ENCODE results near the gene SLAMF6.

Gene SLAMF6

DNA sequence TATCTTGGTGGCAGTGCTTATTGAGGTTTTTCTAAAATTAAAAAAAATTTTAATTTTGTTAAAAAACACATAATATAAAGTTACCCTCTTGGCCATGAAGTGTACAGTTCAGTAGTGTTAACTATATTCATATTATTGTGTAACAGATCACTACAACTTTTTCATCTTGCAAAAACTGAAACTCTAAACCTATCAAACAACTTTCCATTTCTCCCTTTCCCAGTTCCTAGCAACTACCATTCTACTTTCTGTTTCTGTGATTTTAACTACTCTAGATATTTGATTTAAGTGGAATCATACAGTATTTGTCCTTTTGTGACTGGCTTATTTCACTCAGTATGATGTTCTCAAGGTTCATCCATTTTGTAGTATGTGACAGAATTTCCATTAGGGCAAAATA is 55.5 kb downstream of the SLAMF6 start:
- DNase-seq (ENCODE audit: low spot score), result no peak

DNA sequence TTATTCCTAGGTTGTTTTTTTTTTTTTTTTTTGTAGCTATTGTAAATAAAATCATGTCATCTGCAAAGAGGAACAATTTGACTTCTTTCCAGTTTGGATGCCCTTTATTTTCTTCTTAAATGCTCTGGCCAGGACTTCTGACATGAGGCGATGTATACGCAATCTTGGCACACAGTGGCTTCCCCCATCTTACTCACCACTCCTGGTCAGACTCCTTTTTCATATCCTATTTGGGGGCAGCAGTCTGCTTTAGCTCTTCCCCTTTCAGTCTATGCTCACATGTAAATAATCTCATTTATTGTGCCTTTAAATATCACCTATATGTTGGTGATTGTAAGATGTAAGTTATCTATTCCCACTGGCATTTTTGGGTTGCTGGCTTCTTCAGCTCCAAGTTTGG is 56.1 kb downstream of the SLAMF6 start:
- DNase-seq (ENCODE audit: low spot score), result no peak

DNA sequence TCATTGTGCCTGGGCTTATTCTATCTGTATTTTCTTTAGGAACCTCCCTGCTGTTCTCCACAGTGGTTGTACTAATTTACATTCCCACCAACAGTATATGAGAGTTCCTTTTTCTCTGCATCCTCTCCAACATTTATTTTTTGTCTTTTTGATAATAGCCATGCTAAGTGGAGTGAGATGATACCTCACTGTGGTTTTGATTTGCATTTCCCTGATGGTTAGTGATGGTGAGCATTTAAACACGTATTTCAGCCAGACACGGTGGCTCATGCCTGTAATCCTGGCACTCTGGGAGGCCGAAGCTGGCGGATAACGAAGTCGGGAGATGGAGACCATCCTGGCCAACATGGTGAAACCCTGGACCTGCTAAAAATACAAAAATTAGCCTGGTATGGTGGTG is 57.9 kb downstream of the SLAMF6 start:
- no peak for DNase-seq (ENCODE audit: low spot score)

DNA sequence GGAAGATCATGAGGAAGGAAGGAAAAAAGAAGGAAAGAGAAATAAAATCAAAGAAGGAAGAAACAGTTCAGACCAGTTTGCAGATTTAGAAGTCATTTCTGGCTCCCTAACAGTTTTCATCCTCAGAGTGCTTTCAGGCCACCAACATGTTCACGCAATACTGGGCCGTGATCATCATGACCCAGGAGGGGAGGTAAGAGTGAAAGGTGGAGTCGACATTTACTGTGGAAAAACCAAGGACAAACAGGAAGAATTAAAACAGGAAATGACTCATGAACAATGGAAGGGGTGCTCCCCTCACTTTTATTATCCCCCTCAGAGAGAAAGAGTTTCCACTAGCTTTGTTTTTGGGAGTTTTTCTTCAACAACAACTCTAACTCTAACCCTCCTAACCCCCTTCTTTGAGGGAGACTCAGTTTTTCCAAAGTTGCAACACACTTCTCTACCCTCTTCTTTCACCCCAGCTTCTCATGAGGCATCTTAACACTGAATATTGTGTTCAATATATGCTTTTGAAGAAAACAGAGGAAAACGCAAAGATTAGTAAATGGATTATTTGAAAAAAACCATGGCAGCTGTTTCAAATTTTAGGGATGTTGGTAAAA is 62.3 kb downstream of the SLAMF6 start:
- DNase-seq (ENCODE audit: low spot score), result no peak

DNA sequence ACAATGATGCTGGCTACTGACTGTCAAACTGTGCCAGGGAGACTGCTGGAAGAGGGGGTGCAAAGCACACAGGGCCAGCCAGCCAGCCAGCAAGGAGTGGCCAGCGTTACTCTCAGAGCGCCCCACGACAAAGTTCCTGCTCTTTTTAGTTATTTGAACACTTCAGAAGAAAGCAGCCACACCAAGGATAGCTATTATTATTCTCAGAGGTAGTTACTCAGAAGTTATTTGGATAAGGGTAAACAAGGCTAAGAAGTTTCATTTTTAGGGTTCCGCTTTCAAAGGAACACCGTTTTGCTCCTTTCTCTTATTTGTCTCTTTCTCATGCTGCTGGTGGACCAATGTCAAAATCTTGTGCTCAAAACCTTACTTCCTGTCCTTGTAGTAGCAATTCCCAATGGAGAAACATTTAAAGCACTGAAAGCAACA is 62.8 kb downstream of the SLAMF6 start:
- DNase-seq (ENCODE audit: low spot score), result no peak

DNA sequence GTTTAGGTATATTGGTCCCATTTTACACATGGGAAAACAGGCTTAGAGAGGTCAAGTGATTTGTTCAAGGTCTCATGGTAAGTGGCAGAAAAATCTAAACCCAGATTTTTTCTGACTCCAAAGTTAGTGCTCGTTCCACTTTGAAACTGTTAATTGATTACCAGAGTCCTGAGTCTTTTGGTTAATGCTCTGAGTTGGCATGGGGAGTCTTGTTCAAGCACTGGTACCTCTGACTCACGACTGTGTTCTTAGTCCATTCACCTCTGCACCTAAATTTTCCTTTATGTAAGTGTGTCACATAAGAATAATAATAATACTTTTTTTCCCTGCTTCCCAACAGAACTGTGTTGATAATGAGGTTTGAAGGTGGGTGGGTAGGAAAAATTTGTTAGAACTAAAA is 63.4 kb downstream of the SLAMF6 start:
- DNase-seq (ENCODE audit: low spot score), result no peak

DNA sequence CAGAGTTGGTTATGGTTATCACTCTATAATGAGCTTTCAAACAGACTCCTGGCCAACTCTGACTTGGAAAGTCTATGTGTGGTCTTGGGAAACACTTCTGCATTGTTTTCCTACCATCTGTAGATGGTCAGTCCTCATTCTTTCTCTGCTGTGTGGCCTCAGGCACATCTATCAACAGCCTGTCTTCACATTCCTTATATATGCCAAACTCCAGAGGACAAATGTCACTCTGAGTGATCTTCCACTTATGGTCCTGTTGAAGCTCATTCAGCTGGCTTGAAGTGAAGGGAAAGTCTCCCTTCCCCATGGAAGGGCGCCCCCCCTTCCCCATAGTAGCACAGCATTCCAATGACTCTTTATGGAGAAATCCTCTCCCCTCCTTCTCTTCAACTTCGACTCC is 64.0 kb downstream of the SLAMF6 start:
- DNase-seq (ENCODE audit: low spot score), result no peak

DNA sequence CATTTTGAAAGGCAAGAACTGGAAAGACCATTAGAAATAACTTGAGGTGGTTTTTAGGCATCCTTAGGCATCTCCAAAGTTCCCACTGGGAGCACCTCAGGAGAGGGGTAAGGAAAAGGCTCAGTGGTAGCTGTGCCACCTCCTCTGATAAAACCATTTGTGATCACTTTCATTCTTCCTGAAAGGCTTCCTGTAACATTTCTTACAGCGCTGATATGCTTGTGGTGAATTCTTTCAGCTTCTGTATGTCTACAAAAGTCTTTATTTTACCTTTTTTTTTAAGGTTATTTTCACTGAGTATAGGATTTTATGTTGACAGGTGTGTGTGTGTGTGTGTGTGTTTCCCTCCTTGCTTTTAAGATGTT is 67.9 kb downstream of the SLAMF6 start:
- DNase-seq (ENCODE audit: low spot score), result no peak

DNA sequence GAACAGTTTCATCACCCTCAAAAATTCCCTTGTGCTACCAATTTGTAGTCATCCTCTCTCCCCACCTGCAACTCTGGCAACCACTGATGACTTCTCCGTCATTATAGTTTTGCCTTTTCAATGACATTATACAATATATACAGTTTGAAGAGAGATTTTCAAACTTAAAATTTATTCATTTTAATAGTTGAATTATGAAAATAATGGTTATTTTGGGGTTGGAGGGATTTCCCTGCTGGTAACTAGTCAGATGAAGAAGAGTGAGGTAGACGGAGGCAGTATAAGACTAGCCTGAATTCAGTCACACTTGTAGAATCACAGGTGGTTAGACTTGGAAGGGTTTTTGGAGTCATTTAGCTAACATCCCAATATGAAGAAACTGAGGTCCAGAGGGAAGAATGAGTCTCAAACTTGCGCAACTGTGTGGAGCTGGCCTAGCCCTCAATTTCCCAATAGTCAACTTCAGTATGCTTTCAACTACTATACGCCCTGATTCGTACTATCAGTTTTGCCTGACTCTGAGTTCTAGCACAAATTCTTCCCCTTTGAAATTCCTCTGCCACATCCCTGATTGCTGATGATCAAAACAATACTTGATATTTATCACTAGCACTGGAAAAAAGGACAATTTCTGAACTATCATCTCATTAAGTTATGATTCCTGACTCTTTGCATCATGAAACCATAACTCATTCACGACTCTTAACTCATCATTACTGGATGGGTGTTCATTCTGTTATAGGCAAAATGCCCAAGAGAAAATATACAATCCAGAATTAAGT is 68.5 kb downstream of the SLAMF6 start:
- no peak for DNase-seq (ENCODE audit: low spot score)

DNA sequence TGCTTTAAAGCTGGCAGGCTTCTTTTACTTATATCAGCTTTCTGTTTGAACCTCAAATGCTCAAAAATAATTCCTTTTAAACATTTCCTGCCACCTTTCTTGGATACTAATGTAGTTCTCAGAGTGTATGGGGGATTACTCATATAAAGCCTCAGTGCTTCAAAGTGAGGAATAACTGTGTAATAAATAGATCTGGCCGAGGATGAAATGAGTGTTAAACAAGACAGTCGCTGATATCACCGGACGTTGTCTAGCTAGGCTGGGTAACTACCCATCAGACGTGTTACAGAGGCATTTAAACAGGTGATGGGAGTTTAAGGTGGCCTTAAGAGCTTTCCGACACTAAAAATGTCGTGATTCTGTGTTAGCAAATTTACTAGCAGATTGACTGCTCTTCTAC is 69.6 kb downstream of the SLAMF6 start:
- no peak for DNase-seq (ENCODE audit: low spot score)

DNA sequence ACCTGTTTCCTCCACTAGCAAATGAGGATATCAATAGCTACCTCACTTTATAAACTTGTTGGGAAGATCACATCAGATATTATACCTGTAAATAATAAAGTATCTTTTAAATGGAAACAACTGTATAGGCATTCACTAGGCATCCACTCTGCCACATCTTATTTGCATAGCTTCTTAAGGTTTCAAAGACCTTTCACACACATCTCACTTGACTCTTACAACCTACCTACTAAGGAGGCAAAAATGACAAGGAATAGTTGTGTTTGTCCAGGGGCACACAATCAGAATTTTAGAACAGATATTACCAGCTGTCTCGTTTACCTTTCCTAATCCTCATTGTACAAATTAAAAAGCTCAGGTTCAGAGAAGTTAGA is 71.2 kb downstream of the SLAMF6 start:
- no peak for DNase-seq (ENCODE audit: low spot score)

DNA sequence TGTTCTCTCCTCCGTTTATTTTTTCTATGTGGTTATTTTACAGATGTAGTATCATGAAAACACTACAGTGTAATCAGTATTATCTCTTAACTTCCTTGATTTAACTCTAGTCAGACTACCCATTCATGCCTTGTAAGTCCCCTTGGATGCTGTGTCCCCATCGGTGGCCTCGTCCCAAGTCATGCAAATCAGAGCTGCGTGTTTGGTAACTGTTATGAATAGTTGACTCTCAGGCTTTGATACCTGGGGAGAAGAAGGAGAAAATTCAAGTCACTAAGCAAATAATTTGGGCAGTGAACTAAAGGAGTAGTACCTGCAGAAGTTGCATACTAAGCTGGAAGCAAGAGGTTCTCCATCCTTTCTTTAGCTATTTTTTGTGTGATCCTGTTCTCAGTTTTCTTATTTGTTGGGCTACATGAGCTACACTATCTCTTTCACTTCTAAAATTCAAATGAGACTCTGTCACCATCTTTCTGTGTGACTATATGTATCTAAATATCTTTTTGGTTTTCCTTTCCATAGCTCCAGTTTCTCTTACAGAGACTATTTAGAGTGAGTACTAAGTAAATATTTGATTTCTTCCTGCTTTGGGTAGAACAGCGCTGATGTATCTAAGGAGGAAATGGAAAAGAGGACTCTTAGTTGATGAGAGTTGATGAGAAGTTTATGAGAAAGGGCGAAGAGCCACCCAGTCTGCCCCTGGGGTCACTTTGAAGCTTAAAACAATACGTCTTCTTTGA is 71.8 kb downstream of the SLAMF6 start:
- DNase-seq (ENCODE audit: low spot score), result no peak

DNA sequence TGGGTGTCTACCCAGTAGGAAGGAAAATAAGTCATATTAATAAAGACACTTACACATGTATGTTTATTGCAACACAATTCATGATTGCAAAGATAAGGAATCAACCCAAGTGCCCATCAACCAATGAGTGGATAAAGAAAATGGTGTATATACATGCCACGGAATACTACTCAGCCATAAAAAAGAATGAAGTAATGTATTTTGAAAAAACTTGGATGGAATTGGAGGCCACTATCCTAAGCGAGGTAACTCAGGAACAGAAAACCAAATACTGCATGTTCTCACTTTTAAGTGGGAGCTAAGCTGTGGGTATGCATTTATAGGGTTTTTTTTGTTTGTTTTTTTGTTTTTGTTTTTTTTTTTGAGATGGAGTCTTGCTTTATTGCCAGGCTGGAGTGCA is 73.6 kb downstream of the SLAMF6 start:
- no peak for DNase-seq (ENCODE audit: low spot score)

DNA sequence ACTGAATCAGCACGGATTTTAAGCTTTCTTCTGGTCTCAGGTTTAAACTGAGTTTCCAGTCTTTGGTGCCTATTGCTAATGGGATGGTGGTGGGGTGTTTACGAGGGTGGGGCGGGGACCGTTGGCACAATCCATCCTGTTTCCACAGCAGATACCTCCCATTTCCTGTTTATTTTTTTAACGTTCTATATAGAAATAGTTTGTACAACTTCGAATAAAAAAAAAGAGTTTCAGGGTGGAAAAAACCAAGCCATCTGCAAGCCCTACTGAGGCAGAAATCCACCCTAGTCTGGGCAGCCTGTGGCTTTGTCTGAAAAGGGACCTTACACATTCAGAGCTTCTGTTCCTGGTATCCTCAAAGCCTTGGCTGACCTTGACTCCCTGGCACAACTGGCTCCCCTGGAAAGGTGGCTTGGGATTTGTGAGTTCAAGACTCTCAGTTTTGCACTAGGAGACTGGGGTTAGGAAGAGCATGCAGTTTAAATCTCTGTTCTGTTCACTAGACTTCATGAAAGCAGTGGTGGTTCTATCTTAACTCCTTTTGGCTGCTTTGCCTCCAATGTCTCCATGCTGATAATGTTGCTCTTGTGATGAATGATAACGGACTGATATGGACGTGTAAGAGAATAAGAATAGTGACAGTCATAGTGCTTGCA is 76.0 kb downstream of the SLAMF6 start:
- DNase-seq (ENCODE audit: low spot score), result no peak

DNA sequence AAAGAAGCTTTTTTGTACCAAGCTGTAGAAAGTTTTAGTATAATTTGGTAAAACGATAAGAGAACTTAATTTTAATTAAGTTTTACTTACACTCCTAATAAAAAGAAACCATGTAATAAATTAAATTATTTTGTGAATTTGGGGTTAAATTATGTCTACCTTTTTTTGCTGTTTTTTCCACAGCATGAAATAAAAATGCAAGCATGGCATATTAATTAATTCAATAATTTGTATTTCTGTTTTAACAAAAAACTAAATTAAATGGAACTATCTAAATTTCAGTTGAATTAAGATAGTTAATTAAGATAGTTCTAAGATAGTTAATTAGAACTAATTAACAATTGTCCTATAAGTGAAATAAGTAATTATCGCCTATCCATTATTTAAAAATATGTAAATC is 83.3 kb downstream of the SLAMF6 start:
- no peak for DNase-seq (ENCODE audit: low spot score)

DNA sequence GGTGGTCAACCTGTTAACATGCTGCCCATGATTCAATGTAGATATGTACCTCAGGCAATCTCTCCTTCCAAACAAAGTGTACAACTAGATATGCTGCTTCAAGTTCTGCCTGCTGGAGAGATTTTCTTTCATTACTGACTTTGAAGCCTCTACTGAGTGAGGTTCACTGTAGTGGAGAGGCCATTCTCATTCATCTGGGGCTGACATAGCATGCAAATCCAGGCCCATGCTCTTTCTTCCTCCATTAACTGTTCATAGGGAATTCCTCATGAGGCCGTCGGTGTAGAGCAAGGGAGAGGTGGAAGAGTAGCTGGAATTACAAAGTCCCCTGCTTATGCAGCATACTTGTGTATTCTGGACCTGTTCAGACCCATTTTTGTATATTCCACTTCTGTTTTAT is 84.1 kb downstream of the SLAMF6 start:
- no peak for DNase-seq (ENCODE audit: low spot score)

DNA sequence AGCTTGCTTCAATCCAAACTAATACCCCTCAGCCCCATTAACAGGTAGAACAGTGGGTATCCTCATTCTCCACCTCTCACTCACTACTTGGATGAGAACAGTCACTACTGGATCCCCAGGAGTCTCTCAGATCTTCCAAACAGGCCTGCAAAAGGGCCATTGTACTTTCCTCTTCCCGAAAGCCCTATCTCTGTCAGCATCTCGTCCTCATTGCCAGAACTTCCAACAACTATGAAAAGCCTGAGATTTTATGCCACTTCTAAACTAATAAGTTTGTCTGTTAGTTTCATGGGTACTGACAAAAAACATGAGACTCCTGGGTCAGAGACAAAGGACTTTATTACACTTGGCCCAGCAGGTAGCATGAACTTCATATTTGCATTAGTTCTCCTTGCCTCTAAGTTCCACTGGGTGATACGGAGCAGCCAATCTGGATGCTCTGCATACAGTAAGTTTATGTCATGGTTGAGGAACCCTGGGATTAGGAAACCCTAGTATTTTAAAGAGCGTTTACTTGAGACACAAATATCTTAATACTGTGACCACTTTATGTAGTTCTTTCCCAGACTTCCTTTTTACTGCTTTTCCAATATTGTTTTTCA is 84.6 kb downstream of the SLAMF6 start:
- no peak for DNase-seq (ENCODE audit: low spot score)

DNA sequence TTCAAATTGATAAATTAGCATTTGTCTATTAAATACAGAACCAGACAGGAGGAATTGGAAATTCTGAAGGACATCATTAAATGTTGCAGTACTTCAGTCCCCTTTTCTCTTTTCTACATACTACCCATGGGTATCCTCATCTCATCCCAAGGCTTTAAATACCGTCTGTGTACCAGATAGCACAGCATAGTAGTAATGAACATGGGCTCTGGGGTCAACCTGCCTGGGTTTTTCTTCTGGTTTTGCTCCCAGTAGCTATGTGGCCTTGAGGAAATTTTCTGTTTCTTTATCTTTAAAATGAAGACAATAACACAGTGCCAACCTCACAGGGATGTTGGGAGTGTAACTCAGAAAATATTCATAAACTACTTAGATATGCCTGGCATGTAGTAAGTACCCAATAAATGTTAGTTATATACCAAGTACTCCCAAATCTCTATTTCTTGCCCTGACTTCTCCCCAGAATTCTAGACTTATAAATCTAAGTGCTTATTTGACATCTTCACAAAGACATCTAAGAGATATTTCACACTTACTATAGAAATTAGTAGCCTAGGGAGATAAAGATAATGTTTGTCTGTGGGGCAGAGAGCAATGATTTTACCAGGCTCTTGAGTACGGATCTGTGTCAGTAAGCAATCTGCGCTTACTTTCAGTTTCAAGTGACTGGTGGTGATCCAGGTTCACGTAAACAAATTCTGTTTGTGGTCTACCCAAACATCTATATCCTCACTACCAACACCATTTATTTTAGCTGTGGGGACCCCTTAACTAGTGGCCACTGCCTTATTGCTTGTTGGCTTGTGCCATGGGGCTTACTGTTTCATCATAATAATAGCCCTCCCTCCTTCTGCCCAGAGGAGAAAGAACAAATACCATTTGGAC is 85.4 kb downstream of the SLAMF6 start:
- DNase-seq (ENCODE audit: low spot score), result no peak

DNA sequence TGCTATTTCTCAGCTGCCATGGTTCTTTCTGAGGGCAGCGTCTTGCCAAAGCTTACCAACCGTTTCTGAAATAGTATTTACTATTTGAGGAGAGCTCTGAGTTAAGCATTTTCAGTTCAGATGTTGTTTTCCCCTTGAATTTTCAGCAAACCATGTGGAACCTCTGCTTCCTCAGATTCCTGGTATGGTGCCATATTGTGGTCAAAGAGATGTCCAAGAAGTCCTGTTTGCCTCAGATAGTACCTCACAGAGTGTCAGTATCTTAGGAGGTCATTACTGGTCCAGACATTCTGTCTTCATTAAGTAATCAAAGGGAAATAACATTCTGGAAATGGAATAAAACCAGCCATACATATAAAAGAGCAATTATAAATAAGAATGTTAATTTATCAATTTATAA is 86.1 kb downstream of the SLAMF6 start:
- DNase-seq (ENCODE audit: low spot score), result no peak

Data from HuH-7 (cell line).